ENCODE results near the gene NKX1-1.

DNA sequence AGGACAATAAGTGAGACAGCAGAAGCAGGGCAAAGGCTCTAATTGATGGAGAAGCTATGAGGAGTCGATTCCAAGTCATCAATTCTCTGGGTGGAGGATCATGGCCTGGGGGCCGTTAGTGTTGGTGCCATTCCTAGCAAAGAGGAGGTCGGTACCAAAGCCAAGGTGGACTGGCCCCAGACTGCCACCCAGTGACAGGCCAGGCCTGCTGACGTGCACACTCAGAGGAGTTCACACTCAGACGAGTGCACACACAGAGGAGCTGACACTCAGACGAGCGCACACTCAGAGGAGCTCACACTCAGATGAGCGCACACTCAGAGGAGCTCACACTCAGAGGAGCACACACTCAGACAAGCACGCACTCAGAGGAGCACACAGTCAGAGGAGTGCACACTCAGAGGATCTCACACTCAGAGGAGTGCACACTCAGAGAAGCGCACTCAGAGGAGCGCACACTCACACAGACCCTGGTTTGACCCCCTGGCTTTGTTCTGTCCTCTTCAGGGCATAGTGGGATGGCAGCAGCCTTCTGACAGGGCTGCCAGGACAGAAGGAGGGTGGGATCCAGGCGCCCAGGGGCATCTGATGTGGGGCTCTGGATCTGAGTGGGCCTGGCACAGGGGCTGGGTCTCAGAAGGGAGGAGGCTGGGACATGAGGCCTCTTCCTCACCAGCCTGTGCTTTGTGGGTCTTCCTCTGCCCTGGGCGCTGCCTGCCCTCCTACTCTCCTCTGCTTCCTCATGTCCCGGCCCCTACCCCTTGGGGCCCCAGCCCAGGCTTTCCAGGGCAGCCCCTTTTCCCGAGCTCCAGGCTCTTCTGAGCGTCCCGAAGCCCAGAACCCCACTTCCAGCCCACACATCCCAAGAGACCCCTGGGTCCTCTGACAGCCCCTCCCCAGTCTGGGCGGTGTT is 41.7 kb upstream of the NKX1-1 start:
- TF ChIP-seq, protein P1, sequence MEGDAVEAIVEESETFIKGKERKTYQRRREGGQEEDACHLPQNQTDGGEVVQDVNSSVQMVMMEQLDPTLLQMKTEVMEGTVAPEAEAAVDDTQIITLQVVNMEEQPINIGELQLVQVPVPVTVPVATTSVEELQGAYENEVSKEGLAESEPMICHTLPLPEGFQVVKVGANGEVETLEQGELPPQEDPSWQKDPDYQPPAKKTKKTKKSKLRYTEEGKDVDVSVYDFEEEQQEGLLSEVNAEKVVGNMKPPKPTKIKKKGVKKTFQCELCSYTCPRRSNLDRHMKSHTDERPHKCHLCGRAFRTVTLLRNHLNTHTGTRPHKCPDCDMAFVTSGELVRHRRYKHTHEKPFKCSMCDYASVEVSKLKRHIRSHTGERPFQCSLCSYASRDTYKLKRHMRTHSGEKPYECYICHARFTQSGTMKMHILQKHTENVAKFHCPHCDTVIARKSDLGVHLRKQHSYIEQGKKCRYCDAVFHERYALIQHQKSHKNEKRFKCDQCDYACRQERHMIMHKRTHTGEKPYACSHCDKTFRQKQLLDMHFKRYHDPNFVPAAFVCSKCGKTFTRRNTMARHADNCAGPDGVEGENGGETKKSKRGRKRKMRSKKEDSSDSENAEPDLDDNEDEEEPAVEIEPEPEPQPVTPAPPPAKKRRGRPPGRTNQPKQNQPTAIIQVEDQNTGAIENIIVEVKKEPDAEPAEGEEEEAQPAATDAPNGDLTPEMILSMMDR (IDR thresholded peaks at IDR 0.05) = no peak
- TF ChIP-seq POLR2AphosphoS5 (IDR thresholded peaks at IDR 0.05) = no peak
- no peak for TF ChIP-seq EP300 (IDR thresholded peaks at IDR 0.05)
- TF ChIP-seq POLR2A (IDR thresholded peaks at IDR 0.05) = no peak

Data from suprapubic skin (tissue), 4 donors.